ENCODE results near the gene C14orf132.

- TF ChIP-seq CTCF (IDR thresholded peaks at IDR 0.05) = no peak
- TF ChIP-seq POLR2A (IDR thresholded peaks at IDR 0.05) = no peak
These were observed 23.3 kb downstream of the C14orf132 start for GRCh38 chr14:96062506-96062905.
